ENCODE measurements around the gene AADACL3.

AADACL3 gene

DNA sequence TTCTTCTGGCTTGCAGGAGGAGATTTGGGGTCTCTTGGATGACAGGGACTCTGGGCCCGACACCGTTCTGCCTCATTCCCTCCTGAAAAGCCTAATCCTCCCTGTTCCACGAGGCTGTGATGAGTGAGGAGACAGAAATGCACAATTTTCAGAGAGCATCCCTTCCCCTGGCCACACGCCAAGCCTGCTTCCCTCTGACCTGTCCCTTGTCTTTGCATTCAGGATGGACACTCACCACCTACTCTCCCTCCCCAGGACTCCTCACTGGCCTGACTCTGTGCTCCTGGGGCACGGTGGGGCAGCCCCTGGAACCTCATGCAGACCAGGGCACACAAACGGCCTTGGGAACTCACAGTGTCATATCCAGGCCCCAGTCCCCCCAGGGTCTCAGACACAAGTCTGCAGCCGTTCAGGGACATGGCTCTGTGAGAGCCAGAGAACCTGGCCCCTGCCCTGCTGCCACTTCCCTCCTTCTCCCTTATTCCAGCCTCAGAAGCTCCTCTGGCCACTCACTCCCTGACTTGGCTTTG is 54.1 kb downstream of the AADACL3 start:
- DNase-seq = no peak

DNA sequence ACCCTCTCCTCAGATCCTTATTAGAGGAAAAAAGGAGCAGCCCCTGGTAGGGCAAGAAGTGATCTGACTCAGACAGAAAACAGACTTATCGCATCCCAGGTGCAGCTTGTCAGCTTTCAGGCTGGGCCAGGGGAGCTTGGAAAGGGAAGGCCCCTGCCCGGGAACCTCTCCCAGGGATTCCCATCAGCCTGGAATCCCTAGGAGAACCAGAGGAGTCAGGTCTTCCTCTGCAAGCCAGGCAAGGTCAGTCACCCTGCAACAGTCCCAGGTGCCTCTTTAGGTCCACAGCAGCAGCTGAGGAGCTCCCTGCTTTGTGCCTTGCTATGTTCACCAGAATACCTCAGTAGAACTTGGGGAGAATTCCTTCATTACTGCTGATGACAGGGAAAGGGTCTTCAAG is 54.7 kb downstream of the AADACL3 start:
- no peak for DNase-seq

DNA sequence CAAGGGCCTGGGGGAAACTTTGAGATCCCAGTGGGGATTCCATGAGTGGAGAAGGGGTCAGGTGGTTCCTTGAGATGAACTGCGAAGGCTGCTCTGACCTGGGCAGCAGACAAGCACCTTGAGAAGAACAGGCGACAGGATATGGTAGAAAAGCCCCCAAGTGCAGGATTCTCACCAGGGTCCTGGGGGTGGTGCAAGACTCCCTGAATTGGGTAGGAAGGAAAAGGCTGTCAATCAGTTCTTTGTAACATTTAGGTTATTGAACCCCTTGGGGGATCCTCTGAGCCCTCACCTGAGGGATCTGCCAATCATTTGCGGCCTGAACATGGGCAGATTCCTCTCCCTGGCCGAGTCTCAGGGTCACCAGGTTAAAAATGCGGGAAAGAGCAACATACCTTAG is 55.3 kb downstream of the AADACL3 start:
- no peak for DNase-seq

GRCh38 chr1:12772520-12772919 is 56.6 kb downstream of the AADACL3 start:
- DNase-seq = no peak

- DNase-seq = no peak
These were observed 57.5 kb downstream of the AADACL3 start, which contains the start of gene PRAMEF12 for GRCh38 chr1:12773438-12773837. TSS of gene PRAMEF12 (plus strand) at chr1:12773738. CDS start at chr1:12774868, 1,130 bp downstream.

DNA sequence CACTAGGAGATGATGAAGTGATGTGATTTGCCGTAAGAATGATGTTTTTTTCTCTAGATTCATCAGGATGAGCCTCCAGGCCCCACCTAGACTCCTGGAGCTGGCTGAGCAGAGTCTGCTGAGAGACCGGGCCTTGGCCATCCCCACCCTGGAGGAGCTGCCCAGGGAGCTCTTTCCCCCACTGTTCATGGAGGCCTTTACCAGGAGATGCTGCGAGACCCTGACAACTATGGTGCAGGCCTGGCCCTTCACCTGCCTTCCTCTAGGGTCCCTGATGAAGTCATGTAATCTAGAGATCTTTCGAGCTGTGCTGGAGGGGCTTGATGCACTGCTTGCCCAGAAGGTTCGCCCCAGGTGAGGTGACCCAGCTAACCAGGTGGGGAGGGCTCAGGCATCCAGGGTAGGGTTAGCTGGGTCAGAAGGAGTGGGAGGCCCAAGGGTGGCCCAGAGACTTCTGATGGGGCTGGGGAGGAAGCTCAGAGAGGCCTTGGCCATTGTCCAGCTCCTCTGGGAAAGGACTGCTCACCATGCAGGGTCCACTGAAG is 59.0 kb downstream of the AADACL3 start:
- no peak for DNase-seq

GRCh38 chr1:12775443-12775842 is 59.5 kb downstream of the AADACL3 start:
- DNase-seq = no peak

- no peak for DNase-seq
These were observed 61.1 kb downstream of the AADACL3 start for GRCh38 chr1:12776801-12777557.

Data from NCI-H446 treated with DMSO at 0.1 percent for 48 hours (cell line).